Thoracic aorta (tissue), 2 donors: ENCODE results near the gene UCP3. TPM values are rescaled to one million over a fixed set of nuclear protein-coding genes. Genes with fewer than 3 reads are reported as not detected.

Experiments used
- ATAC-seq: fragments of 150-250 bp; one replicate; pipeline ENCODE4 v1.8.0; 2017; ENCODE audit warnings: low read depth; ENCODE audit not compliant: insufficient number of reproducible peaks, low FRiP score
- DNase-seq: peaks from one replicate; pipeline ENCODE4 v3.0.0-alpha.2; 2020; ENCODE audit warnings: low spot score
- H3K27ac ChIP-seq, 2 donors: fragments of 200-600 bp; sonication (generic); 1 replicate in 1 of 2; 2 replicates in 1 of 2; pipeline ENCODE4 v1.5.1; 2016; ENCODE audit warnings: mild to moderate bottlenecking in 2 of 2, moderate library complexity in 2 of 2
- H3K27me3 ChIP-seq: fragments of 200-600 bp; sonication (generic); replicated peaks from 2 replicates; pipeline ENCODE4 v1.6.0; 2016; ENCODE audit warnings: mild to moderate bottlenecking; ENCODE audit not compliant: insufficient read depth
- H3K36me3 ChIP-seq: fragments of 200-600 bp; sonication (generic); one replicate; pipeline ENCODE4 v1.5.1; 2016
- H3K4me1 ChIP-seq, 2 donors: fragments of 200-600 bp; sonication (generic); 1 replicate in 1 of 2; 2 replicates in 1 of 2; pipeline versions ENCODE4 v1.5.1 to v1.6.0; 2016; ENCODE audit warnings: low read depth in 2 of 2, mild to moderate bottlenecking in 1 of 2; ENCODE audit not compliant: control insufficient read depth in 1 of 2
- H3K4me3 ChIP-seq: fragments of 200-600 bp; sonication (generic); 2 replicates; pipeline ENCODE4 v1.5.1; 2016; ENCODE audit warnings: mild to moderate bottlenecking
- H3K9me3 ChIP-seq: fragments of 200-600 bp; sonication (generic); 2 replicates; pipeline ENCODE4 v1.5.1; 2016
- total RNA-seq, 2 donors: library from RNA; depleted of rRNA; stranded (reverse); fragments of >200 nt; gene quantifications; one replicate each; pipeline versions ENCODE4 v1.1.0 to v1.2.3, GENCODE V29; 2016
- TF ChIP-seq, protein P1 (sequence below): fragments of 200-600 bp; sonication (generic); IDR thresholded peaks from one replicate; pipeline ENCODE4 v1.5.1; 2019; ENCODE audit warnings: antibody characterized with exemption

Gene UCP3
- total RNA-seq, 2 donors from 2014 or later, result 0.14 to 13.9 TPM

DNA sequence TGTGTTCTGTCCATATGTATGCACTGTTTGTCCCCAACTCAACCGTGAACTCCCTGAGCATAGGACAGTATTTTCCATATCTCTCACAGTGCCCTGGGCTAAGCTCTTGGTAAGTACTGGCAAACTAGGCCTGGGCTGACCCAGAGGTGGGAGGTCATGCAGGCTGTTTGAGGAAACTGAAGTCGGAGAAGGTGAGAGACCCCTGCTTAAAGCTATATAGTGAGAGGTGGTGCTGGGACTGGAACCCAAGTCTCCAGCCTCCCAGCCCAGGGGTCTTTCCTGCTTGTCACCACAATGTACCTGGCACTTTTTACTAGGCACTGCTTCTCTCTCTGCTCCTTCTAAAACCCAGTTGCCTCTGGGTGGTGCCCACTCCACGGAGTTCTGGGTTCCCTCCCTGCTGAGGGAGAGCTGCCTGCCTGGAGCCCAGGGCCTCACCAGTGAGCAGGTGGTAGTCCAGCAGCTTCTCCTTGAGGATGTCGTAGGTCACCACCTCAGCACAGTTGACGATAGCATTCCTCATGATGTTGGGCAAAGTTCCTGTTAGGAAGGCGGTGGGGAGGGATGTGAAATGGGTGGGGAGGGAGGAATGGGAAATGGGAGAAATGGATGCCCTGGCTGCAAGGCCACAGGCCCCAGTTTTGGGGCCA lies 4.7 kb downstream of the UCP3 start:
- TF ChIP-seq, protein P1, sequence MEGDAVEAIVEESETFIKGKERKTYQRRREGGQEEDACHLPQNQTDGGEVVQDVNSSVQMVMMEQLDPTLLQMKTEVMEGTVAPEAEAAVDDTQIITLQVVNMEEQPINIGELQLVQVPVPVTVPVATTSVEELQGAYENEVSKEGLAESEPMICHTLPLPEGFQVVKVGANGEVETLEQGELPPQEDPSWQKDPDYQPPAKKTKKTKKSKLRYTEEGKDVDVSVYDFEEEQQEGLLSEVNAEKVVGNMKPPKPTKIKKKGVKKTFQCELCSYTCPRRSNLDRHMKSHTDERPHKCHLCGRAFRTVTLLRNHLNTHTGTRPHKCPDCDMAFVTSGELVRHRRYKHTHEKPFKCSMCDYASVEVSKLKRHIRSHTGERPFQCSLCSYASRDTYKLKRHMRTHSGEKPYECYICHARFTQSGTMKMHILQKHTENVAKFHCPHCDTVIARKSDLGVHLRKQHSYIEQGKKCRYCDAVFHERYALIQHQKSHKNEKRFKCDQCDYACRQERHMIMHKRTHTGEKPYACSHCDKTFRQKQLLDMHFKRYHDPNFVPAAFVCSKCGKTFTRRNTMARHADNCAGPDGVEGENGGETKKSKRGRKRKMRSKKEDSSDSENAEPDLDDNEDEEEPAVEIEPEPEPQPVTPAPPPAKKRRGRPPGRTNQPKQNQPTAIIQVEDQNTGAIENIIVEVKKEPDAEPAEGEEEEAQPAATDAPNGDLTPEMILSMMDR, result no peak
- Histone ChIP-seq H3K9me3 (no peaks in the 10 kb centered on the region), H3K27ac (no peak overlapping the region), H3K27me3 (no peaks in the 10 kb centered on the region), H3K36me3 (peaks cover 3% of the 10 kb centered on the region), H3K4me3 (no peak overlapping the region), H3K4me1 (no peaks in the 10 kb centered on the region)
- DNase-seq, result no peak
- ATAC-seq, result no peak

DNA sequence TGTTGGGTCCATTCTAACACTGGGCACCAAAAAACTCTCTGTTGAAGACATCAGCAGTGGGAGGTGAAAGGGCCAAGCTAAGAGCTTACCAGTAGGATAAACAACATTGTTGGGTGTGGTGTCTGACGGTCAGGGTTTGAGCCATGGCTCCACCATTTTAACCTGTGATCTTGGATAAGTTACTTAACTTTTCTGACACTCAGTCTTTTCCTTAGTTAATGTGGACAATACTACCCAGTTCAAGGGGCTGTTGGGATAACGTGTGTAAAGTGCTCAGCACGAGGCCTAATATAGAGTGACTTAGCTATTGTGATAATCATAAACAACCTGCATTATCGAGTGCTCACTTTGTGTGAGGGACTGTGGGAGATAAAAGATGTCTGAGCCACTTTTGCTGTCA lies 6.1 kb downstream of the UCP3 start:
- peaks cover 3% of the 10 kb centered on the region for H3K36me3 ChIP-seq
- no peaks in the 10 kb centered on the region for H3K9me3 ChIP-seq
- no peaks in the 10 kb centered on the region for H3K27me3 ChIP-seq
- ATAC-seq (no peak), DNase-seq (no peak)
- no peak overlapping the region for H3K4me3 ChIP-seq
- no peak overlapping the region for H3K27ac ChIP-seq
- H3K4me1 ChIP-seq, result no peaks in the 10 kb centered on the region
- TF ChIP-seq, protein P1, result no peak

DNA sequence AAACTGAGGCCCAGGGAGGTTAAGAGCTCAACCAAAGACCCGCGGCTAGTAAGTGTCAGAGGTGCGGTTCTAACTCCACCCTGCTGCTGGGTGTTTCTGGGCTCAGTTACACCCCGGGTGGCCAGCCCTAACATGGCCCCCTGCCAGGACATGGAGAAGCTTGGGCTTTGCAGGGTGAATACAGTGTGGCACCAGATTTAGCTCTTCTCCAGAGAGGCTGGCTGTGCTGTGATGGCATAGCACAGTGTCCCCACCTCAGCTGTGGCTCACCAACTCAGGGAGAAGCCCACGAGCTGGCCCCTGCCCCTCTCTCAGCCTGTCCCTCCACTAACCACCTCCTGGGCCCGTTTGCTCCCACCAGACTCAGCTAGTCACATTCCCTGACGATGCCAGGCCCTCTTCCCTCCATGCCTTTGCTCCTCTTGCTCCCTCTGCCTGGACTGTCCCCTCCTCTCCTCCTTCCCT lies 7.0 kb downstream of the UCP3 start:
- ATAC-seq (no peak), DNase-seq (no peak)
- Histone ChIP-seq H3K4me3 (no peak overlapping the region), H3K4me1 (no peaks in the 10 kb centered on the region), H3K27ac (no peak overlapping the region), H3K27me3 (no peaks in the 10 kb centered on the region), H3K36me3 (peaks cover 3% of the 10 kb centered on the region), H3K9me3 (no peaks in the 10 kb centered on the region)
- TF ChIP-seq, protein P1, result no peak

DNA sequence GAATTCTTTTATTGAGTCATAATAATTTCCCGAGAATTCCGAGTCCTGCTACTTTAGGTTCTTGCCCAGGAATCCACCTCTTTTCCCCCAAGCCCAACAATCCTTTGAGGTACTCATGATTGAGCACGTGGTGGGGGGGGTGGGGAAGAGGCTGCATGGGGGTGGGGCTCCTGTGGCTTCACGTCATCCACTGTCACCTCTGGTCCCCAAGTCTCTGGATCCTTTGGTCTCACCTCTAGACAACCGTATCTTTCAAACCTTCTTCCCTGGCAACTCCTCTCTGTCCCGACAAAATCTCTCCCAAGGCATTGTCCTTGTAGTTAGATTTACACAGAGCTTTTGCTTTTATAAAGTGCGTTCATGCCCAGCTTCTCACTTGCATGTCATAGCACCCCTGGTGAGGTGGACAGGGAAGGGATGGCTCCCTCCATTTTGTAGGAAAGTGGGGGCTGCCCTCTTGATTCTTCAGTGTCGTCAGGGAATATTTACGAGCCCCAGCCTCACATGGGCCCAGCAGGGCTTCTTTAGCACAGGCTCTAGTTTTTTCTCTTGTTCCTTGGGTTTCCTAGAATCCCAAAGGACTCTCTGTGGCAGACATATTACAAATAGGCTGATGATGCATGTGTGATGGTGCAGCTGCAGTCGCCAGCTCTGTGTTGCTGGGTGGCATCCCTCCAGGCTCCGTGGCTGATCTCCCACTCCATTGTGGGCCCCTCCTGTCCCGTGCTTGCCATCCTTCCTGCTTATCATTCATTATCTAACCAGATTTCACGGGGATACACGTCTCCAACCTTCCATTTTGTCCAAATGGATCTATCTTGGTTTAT lies 8.4 kb downstream of the UCP3 start:
- Histone ChIP-seq H3K36me3 (peaks cover 3% of the 10 kb centered on the region), H3K27me3 (no peaks in the 10 kb centered on the region), H3K9me3 (no peaks in the 10 kb centered on the region), H3K27ac (no peak overlapping the region), H3K4me3 (no peak overlapping the region), H3K4me1 (no peaks in the 10 kb centered on the region)
- TF ChIP-seq, protein P1, result no peak
- DNase-seq (no peak), ATAC-seq (no peak)

DNA sequence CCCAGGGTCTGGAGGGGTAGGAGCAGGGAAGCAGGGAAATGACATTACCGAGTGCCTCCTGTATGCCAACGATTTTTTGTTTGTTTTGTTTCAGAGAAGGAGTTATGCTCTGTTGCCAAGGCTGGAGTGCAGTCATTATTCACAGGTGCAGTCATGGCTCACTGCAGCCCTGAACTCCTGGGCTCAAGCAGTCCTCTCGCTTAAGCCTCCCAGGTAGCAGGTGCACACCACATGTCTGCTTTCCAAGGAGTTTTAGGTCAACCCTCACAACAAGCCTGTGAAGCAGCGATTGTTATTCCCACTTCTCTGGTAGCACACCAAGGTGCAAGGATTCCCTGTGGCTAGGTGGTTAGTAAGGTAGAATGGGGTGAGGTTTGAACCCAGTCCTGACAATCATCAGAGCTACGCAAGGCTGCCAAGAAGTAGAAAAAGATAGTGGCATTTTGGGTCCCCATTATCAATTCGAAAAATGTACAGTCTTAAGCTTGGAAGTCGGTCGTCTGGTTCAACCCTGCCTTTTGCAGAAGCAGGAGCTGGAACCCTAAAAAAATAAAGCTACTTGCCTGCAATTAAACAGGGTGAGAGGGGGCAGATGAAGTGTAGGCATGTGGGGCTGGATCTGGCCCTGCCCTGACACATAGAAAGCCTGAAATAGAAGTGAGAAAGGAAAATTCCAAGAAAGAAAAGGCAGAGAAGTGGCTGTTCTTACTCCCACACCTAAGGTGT lies 9.1 kb downstream of the UCP3 start:
- H3K9me3 ChIP-seq, result no peaks in the 10 kb centered on the region
- no peaks in the 10 kb centered on the region for H3K27me3 ChIP-seq
- H3K4me1 ChIP-seq, result no peaks in the 10 kb centered on the region
- H3K36me3 ChIP-seq, result peaks cover 3% of the 10 kb centered on the region
- no peak overlapping the region for H3K27ac ChIP-seq
- H3K4me3 ChIP-seq, result no peak overlapping the region
- ATAC-seq, result no peak
- no peak for DNase-seq
- TF ChIP-seq, protein P1, result no peak
